Measurements from ENCODE around the gene MANBA. TPM values are rescaled to one million over a fixed set of nuclear protein-coding genes. Genes with fewer than 3 reads are reported as not detected.
"Not testable (repeated sequence)": the region's sequence is repeated elsewhere in the genome, so short reads cannot be mapped to it uniquely, and the experiment has no call there.

The MANBA gene
- total RNA-seq, 3 donors from 2014 or later = 2.6 to 4.6 (median 2.7) TPM

DNA sequence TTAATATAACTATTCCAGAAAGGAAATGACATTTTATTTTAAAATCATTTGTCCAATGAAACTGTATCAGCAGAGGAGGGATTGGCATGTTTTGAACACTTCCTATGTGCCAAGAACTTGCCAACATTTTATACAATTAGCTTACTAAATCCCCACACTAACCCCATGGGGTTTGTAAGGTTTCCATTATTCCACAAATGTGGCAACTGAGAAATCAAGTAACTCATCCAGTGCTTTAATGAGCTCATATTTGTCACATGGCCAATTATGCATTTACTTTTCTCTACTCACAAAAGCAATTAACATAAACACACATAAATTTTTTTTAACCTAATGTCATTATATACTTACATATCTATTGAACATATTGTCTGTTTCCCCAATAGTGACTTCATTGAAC lies 37.3 kb downstream of the MANBA start:
- DNase-seq (no peak), ATAC-seq (no peak)
- H3K4me3 Mint-ChIP-seq = no peak overlapping the region
- peaks cover 29% of the 10 kb centered on the region for H3K36me3 Mint-ChIP-seq (ENCODE audit: insufficient read depth)
- H3K4me1 Mint-ChIP-seq (ENCODE audit: low read depth) = peaks cover 2% of the 10 kb centered on the region
- no peaks in the 10 kb centered on the region for H3K27me3 Mint-ChIP-seq (ENCODE audit: low read depth)
- H3K9me3 Mint-ChIP-seq = no peaks in the 10 kb centered on the region

DNA sequence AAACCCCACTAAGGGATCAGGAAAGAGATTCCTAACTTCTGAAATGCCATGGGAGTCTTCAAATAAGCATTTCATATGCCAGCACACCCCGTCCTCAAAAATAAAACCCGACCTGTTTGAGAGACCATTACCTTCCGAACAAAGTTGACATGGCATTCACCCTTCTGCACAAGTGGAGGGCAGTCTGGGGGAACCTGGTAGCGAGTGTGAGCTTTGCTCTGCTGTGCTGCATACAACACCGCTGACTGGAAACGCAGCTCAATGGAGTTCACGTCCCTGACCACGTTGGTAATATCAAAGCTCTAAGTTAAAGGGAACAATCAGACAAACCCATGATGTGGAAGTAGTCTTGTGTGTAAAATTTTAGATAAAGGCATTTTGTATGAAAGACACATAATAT lies 38.0 kb downstream of the MANBA start:
- peaks cover 36% of the 10 kb centered on the region for H3K36me3 Mint-ChIP-seq (ENCODE audit: insufficient read depth)
- H3K4me3 Mint-ChIP-seq = no peak overlapping the region
- H3K9me3 Mint-ChIP-seq = no peaks in the 10 kb centered on the region
- ATAC-seq (no peak), DNase-seq (no peak)
- no peaks in the 10 kb centered on the region for H3K4me1 Mint-ChIP-seq (ENCODE audit: low read depth)
- H3K27me3 Mint-ChIP-seq (ENCODE audit: low read depth) = no peaks in the 10 kb centered on the region

DNA sequence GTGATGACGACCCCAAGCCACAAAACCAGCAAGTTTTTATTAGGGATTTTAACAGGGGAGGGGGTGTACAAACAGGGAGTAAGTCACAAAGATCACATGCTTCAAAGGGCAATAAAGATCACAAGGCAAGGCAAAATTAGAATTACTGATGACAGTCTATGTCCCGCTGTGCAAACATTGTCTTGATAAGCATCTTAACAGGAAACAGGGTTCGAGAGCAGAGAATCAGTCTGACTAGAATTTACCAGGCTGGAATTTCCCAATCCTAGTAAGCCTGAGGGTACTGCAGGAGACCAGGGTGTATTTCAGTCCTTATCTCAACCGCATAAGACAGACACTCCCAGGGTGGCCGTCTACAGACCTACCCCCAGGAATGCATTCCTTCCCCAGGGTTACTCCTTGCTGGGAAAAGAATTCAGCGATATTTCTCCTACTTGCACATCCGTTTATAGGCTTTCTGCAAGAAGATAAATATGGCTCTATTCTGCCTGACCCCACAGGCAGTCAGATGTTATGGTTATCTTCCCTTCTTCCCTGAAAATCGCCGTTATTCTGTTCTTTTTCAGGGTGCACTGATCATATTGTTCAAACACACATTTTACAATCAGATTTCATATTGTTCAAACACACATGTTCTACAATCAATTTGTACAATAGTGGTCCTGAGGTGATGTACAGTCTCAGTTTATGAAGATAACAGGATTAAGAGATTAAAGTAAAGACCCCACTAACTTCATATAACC lies 41.8 kb downstream of the MANBA start:
- peaks cover 34% of the 10 kb centered on the region for H3K36me3 Mint-ChIP-seq (ENCODE audit: insufficient read depth)
- not testable (repeated sequence) for H3K4me3 Mint-ChIP-seq; DNase-seq; ATAC-seq; H3K4me1 Mint-ChIP-seq (ENCODE audit: low read depth); H3K27me3 Mint-ChIP-seq (ENCODE audit: low read depth); H3K9me3 Mint-ChIP-seq

DNA sequence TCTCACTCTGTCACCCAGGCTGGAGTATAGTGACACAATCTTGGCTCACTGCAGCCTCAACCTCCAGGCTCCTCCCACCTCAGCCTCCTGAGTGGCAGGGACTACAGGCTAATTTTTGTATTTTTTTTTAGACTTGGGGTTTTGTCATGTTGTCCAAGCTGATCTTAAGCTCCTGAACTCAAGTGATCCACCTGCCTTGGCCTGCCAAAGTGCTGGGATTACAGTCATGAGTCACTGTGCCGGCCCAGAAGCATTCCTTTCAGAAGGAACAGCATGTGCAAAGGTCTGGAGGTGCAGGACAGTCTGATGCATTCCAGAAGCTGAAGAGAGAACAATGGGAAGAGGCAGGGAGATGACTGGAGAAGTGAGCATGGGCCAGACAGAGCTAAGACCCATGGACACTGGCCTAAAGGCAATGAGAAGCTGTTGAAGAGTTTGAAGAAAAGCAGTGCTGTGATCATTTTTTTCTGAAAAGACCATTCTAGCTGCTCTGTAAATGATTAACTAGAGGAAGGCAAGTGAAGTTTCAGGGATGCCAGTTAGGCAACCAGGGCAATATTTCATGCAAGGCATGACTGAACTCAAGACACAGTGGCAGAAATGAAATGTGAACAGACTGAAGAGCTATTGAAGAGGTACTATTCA lies 43.2 kb downstream of the MANBA start:
- ATAC-seq = no peak
- Mint-ChIP-seq H3K9me3 (no peaks in the 10 kb centered on the region), H3K4me3 (no peak overlapping the region), H3K27me3 (ENCODE audit: low read depth) (no peaks in the 10 kb centered on the region), H3K36me3 (ENCODE audit: insufficient read depth) (peaks cover 28% of the 10 kb centered on the region), H3K4me1 (ENCODE audit: low read depth) (no peaks in the 10 kb centered on the region)
- DNase-seq = no peak

DNA sequence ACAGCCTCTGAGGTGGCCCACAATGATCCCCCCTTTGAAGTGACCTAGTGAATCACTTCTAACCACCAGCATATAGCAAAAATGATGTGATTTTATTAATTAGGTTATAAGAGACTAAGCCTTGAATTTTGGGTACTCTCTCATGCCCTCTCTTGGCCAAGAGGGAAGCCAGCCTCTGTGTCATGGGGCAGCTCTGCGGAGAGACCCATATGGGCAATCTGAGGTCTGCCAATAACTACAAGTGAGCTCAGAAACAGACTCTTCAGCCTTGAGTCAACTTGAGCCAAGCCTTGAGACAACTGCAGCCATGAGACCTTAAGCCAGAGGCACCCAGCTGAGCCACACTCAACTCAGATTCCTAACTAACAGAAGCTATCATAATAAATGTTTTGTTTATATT lies 45.7 kb downstream of the MANBA start:
- ATAC-seq = no peak
- Mint-ChIP-seq H3K4me3 (no peak overlapping the region), H3K4me1 (ENCODE audit: low read depth) (no peaks in the 10 kb centered on the region), H3K9me3 (no peaks in the 10 kb centered on the region), H3K36me3 (ENCODE audit: insufficient read depth) (peaks cover 40% of the 10 kb centered on the region), H3K27me3 (ENCODE audit: low read depth) (no peaks in the 10 kb centered on the region)
- DNase-seq = no peak

DNA sequence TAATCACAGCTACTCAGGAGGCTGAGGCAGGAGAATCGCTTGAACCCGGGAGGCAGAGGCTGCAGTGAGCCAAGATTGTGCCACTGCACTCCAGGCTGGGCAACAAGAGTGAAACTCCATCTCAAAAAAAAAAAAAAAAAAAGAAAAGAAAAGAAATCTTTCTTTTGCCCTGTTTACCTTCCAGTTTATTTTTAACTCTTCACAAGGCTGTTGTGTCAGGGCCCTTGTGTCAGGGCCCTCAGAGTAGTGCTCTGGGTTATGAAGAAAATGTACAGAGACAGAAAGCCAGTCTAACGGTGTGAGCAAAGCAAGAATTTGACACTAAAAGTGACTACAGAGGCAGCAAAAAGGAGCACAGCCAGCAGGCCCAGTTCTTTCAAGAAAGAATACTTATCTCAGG lies 47.0 kb downstream of the MANBA start:
- not testable (repeated sequence) for H3K4me1 Mint-ChIP-seq (ENCODE audit: low read depth); ATAC-seq; H3K4me3 Mint-ChIP-seq; H3K9me3 Mint-ChIP-seq; DNase-seq; H3K27me3 Mint-ChIP-seq (ENCODE audit: low read depth)
- peaks cover 39% of the 10 kb centered on the region for H3K36me3 Mint-ChIP-seq (ENCODE audit: insufficient read depth)

DNA sequence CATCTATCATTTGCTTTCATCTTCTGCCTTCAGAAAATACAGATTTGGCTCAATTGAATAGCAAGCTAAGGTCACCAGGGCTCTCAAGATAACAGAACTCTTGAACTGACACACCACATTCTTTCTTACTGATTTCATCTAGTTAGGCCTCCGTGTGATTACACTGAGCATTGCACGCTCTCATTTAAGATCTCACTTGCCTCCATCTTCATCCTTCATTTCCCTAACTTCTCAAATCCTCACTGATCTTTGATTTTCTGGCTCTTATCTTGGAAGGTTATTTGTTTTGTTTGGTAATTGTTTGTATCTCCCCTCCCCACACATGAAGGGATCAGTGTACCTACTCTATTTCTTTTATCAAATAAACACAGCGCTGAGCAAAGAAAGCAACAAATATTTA lies 47.7 kb downstream of the MANBA start:
- no peaks in the 10 kb centered on the region for H3K9me3 Mint-ChIP-seq
- H3K36me3 Mint-ChIP-seq (ENCODE audit: insufficient read depth) = peaks cover 38% of the 10 kb centered on the region
- no peaks in the 10 kb centered on the region for H3K4me1 Mint-ChIP-seq (ENCODE audit: low read depth)
- ATAC-seq (no peak), DNase-seq (no peak)
- no peak overlapping the region for H3K4me3 Mint-ChIP-seq
- no peaks in the 10 kb centered on the region for H3K27me3 Mint-ChIP-seq (ENCODE audit: low read depth)

DNA sequence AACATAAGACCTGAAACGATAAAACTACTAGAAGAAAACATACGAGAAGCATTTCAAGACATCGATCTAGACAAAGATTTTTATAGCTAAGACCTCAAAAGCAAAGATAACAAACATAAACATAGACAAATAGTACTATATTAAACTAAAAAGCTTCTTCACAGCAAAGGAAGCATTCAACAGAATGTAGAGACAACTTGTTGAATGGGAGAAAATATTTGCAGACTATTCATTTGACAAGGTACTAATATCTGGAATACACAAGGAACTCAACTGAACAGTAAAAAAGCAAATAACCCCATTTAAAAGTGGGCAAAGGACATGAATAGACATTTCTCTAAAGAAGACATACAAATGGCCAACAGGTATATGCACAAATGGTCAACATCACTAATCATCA lies 49.8 kb downstream of the MANBA start:
- Mint-ChIP-seq H3K27me3 (ENCODE audit: low read depth) (no peaks in the 10 kb centered on the region), H3K36me3 (ENCODE audit: insufficient read depth) (peaks cover 41% of the 10 kb centered on the region), H3K4me3 (no peak overlapping the region), H3K9me3 (no peaks in the 10 kb centered on the region), H3K4me1 (ENCODE audit: low read depth) (no peaks in the 10 kb centered on the region)
- ATAC-seq (no peak), DNase-seq (no peak)

DNA sequence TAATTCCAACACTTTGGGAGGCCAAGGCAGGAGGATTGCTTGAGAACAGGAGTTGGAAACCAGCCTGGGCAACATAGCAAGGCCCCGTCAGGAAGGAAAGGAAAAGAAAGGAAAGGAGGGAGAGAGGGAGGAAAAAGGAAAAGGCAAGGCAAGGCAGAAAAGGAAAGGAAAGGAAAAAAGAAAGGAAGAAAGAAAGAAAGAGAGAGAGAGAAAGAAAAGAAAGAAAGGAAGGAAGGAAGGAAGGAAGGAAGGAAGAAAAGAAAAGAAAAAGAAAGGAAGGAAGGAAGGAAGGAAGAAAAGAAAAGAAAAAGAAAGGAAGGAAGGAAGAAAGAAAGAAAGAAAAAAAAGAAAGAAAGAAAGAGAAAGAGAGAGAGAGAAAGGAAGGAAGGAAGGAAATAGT lies 51.7 kb downstream of the MANBA start:
- not testable (repeated sequence) for DNase-seq; H3K27me3 Mint-ChIP-seq (ENCODE audit: low read depth); H3K4me3 Mint-ChIP-seq; H3K4me1 Mint-ChIP-seq (ENCODE audit: low read depth); H3K9me3 Mint-ChIP-seq; ATAC-seq
- H3K36me3 Mint-ChIP-seq (ENCODE audit: insufficient read depth) = peaks cover 42% of the 10 kb centered on the region

DNA sequence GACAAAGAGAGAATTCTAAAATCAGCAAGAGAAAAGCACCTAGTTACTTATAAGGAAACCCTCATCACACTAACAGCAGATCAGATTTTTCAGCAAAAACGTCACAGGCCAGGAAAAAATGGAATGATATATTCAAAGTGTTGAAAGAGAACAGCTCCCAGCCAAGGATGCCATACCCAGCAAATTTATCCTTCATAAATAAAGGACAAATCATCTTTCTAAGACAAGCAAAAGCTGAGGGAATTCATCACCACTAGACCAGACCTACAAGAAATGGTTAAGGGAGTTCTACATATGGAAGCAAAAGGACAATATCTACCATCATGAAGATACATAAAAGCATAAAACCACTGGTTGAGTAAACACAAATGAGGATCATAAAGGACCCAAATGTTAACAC lies 53.6 kb downstream of the MANBA start:
- DNase-seq = no peak
- Mint-ChIP-seq H3K4me1 (ENCODE audit: low read depth) (no peaks in the 10 kb centered on the region), H3K4me3 (no peak overlapping the region), H3K36me3 (ENCODE audit: insufficient read depth) (peaks cover 46% of the 10 kb centered on the region), H3K27me3 (ENCODE audit: low read depth) (no peaks in the 10 kb centered on the region), H3K9me3 (no peaks in the 10 kb centered on the region)
- no peak for ATAC-seq

DNA sequence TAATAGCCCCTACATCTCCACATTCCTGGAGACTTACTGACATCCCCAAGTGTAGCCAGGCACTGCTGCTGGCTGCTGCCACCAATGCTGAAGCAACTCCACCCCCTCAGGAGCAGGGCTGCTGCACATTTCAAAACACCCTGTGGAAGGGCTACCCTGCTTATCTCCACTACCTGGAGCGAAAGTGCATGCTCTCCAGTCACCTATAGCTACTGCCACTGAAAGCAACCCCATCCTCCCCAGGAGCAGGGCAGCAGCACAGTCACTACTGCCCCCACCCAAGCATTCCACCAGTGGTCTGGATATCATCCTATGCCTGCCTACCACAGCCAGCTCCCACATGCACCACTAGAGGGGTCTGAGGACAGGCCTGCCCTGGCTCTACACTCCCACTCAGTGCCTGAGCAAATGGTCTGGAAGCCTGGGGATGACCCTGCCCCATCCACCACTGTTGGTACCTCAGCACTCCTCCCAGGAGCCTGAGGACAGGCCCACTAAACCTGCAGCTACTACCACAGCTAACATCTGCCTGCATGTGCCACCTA lies 55.3 kb downstream of the MANBA start:
- Mint-ChIP-seq H3K4me3 (no peak overlapping the region), H3K36me3 (ENCODE audit: insufficient read depth) (peaks cover 33% of the 10 kb centered on the region), H3K4me1 (ENCODE audit: low read depth) (no peaks in the 10 kb centered on the region), H3K9me3 (no peaks in the 10 kb centered on the region), H3K27me3 (ENCODE audit: low read depth) (no peaks in the 10 kb centered on the region)
- no peak for ATAC-seq
- DNase-seq = no peak

DNA sequence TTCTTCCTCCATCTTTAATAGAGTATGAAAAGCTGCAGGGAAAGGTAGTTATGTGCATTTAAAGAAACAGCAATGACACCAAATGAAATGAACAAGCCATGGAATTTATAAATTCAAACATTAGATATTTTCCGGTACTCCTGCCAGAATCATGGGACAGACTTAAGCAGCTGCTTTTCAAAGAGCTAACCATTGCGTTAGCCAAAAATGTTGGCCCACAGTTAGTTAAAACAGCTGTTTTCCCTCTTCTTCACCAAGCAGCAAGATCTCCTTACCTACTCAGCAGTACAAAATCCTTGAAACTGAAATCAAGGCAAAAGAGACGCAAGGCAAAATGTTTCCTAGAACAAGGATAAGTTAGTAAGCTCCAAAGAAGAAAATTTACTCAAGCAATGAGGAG lies 64.0 kb downstream of the MANBA start:
- Mint-ChIP-seq H3K4me3 (no peak overlapping the region), H3K4me1 (ENCODE audit: low read depth) (no peaks in the 10 kb centered on the region), H3K27me3 (ENCODE audit: low read depth) (no peaks in the 10 kb centered on the region), H3K36me3 (ENCODE audit: insufficient read depth) (peaks cover 19% of the 10 kb centered on the region), H3K9me3 (no peaks in the 10 kb centered on the region)
- ATAC-seq (no peak), DNase-seq (no peak)

DNA sequence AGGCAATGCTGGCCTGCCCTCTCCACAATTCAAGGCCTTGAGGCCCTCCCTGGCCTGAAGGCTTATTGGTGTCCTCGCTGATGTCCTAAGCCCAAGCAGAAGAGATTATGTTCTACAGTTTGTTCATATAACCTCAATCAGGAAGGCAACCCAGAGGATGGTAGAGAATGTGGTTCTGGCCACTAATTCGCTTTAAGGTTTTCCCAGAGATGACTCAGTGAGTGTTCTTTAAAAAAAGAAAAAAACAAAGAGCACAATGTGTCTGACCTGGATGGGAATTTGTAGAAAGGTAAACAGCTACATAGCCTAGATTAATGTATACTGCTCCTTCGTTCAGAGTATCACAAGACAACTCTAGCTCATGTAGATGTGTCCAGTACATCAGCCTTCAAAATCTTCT lies 66.0 kb downstream of the MANBA start:
- Mint-ChIP-seq H3K4me1 (ENCODE audit: low read depth) (no peaks in the 10 kb centered on the region), H3K27me3 (ENCODE audit: low read depth) (no peaks in the 10 kb centered on the region), H3K9me3 (no peaks in the 10 kb centered on the region), H3K4me3 (no peak overlapping the region), H3K36me3 (ENCODE audit: insufficient read depth) (peaks cover 22% of the 10 kb centered on the region)
- DNase-seq (no peak), ATAC-seq (no peak)

DNA sequence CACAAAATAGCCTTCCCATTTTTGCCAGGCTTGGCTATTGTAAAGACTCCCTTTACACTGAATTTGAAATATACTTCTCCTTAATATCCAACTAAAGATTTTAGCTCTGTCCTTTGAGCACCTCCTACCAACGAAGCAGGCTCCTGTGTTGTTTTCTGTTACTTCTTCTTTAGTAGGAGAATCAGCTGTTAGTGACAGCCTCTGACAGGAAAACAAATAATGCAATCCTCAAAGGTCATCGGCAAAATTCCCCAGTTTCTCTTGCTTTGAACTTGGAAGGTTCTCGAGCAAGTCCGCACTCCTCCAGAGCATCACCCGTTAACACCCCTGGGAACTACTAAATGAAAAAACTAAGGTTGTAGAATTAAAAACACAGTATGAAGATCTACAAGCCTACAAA lies 66.9 kb downstream of the MANBA start:
- no peak overlapping the region for H3K4me3 Mint-ChIP-seq
- no peak for ATAC-seq

DNA sequence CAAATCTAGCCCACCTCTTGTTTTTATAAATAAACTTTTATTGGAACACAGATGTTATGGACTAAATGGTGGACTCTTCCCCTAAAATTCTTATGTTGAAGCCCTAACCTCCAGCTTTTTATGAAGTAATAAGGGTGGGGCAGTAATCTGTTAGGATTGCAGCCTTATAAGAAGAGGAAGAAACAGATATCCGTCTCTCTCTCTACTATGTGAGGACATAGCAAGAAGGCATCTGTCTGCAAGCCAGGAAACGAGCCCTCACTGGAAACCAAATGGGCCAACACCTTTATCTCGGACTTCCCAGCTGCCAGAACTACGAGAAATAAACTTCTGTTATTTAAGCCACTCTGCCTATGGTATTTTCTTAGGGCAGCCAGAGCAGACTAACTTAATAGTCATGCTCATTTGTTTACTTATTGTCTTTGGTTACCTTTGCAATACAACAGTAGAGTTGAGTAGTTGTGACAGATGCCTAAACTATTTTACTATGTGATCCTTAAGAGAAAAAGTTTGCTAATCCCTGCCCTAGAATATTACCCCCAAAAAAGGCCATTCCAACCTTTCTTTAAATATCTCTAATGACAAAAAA lies 67.4 kb downstream of the MANBA start:
- ATAC-seq (no peak), DNase-seq (no peak)
- peaks cover 25% of the 10 kb centered on the region for H3K36me3 Mint-ChIP-seq (ENCODE audit: insufficient read depth)
- no peaks in the 10 kb centered on the region for H3K27me3 Mint-ChIP-seq (ENCODE audit: low read depth)
- no peaks in the 10 kb centered on the region for H3K4me1 Mint-ChIP-seq (ENCODE audit: low read depth)
- H3K9me3 Mint-ChIP-seq = no peaks in the 10 kb centered on the region
- no peak overlapping the region for H3K4me3 Mint-ChIP-seq

More for the DNA sequence above, 66.9 kb downstream of the MANBA start:
- no peaks in the 10 kb centered on the region for H3K27me3 Mint-ChIP-seq (ENCODE audit: low read depth)
- no peaks in the 10 kb centered on the region for H3K4me1 Mint-ChIP-seq (ENCODE audit: low read depth)
- H3K36me3 Mint-ChIP-seq (ENCODE audit: insufficient read depth) = peaks cover 25% of the 10 kb centered on the region
- no peaks in the 10 kb centered on the region for H3K9me3 Mint-ChIP-seq
- no peak for DNase-seq

Measured in activated T-cell treated with anti-CD3 and anti-CD28 coated beads, Interleukin-2, amount 50 U/mL, for 4 hours (primary cell).